Liver (tissue), 9 donors: ENCODE data around the gene DOCK1. TPM values are rescaled to one million over a fixed set of nuclear protein-coding genes. Genes with fewer than 3 reads are reported as not detected.

Experiments used
- DNase-seq: peaks from one replicate; pipeline ENCODE4 v3.0.0-alpha.2; 2017; ENCODE audit warnings: low spot score
- H3K27ac ChIP-seq, 2 donors: one replicate each; pipeline ENCODE4 v1.7.0; 2013; ENCODE audit warnings: inconsistent platforms in 2 of 2, low read length in 2 of 2, control low read depth in 1 of 2, low read depth in 1 of 2, mild to moderate bottlenecking in 1 of 2
- H3K27me3 ChIP-seq, 4 donors: one replicate each; pipeline versions ENCODE4 v1.6.1 to v1.7.0; 2013; ENCODE audit warnings: low read length in 3 of 4, inconsistent platforms in 1 of 4, mild to moderate bottlenecking in 1 of 4, moderate library complexity in 1 of 4; ENCODE audit not compliant: control insufficient read depth in 4 of 4, insufficient read depth in 4 of 4
- H3K36me3 ChIP-seq, 4 donors: one replicate each; pipeline versions ENCODE4 v1.6.1 to v1.7.0; 2013; ENCODE audit warnings: low read length in 3 of 4, mild to moderate bottlenecking in 3 of 4, low read depth in 1 of 4, moderate library complexity in 1 of 4; ENCODE audit not compliant: control insufficient read depth in 4 of 4, insufficient read depth in 3 of 4
- H3K4me1 ChIP-seq, 4 donors: one replicate each; pipeline versions ENCODE4 v1.6.1 to v1.7.0; 2013; ENCODE audit warnings: low read length in 3 of 4, mild to moderate bottlenecking in 3 of 4, moderate library complexity in 1 of 4; ENCODE audit not compliant: control insufficient read depth in 4 of 4, insufficient read depth in 4 of 4
- H3K4me3 ChIP-seq, 3 donors: one replicate each; pipeline versions ENCODE4 v1.6.1 to v1.7.0; 2013; ENCODE audit warnings: low read length in 3 of 3, control low read depth in 1 of 3, low read depth in 1 of 3, mild to moderate bottlenecking in 1 of 3
- H3K9ac ChIP-seq, 2 donors: one replicate each; pipeline ENCODE4 v1.7.0; 2013; ENCODE audit warnings: low read length in 2 of 2, mild to moderate bottlenecking in 2 of 2, moderate library complexity in 2 of 2, control low read depth in 1 of 2, low read depth in 1 of 2
- H3K9me3 ChIP-seq, 4 donors: one replicate each; pipeline versions ENCODE4 v1.6.1 to v1.7.0; 2013; ENCODE audit warnings: low read length in 3 of 4; ENCODE audit not compliant: control insufficient read depth in 4 of 4
- ATF3 ChIP-seq: IDR thresholded peaks from 2 replicates; pipeline ENCODE4 v1.6.1; 2016; ENCODE audit warnings: antibody characterized with exemption
- FOXA2 ChIP-seq: IDR thresholded peaks from 2 replicates; pipeline ENCODE4 v1.6.1; 2016; ENCODE audit warnings: antibody characterized with exemption
- HNF4A ChIP-seq, 2 donors: conservative IDR thresholded peaks; 2 replicates each; pipeline ENCODE4 v1.6.1; 2016; ENCODE audit warnings: antibody characterized with exemption in 2 of 2, mild to moderate bottlenecking in 2 of 2
- JUND ChIP-seq, 2 donors: IDR thresholded peaks; 2 replicates each; pipeline ENCODE4 v1.6.1; 2016; ENCODE audit warnings: antibody characterized with exemption in 2 of 2
- REST ChIP-seq: IDR thresholded peaks from 2 replicates; pipeline ENCODE4 v1.6.1; 2016; ENCODE audit warnings: antibody characterized with exemption, mild to moderate bottlenecking
- SP1 ChIP-seq: IDR thresholded peaks from 2 replicates; pipeline ENCODE4 v1.6.1; 2018; ENCODE audit warnings: antibody characterized with exemption, mild to moderate bottlenecking
- TAF1 ChIP-seq: conservative IDR thresholded peaks from 2 replicates; pipeline ENCODE4 v1.6.1; 2016; ENCODE audit warnings: antibody characterized with exemption, mild to moderate bottlenecking
- YY1 ChIP-seq: IDR thresholded peaks from 2 replicates; pipeline ENCODE4 v1.6.1; 2016; ENCODE audit warnings: antibody characterized with exemption, mild to moderate bottlenecking
- WGBS: extraction: QIAGEN DNeasy Blood & Tissue Kit; methylation state at CpG from one replicate; pipeline ENCODE4 v1.1.7; 2013; 5-methylcytosine and 5-hydroxymethylcytosine counted together
- polyA plus RNA-seq, 2 donors: library from polyadenylated mRNA; stranded (reverse) in 1 of 2; unstranded in 1 of 2; fragments of 200-250 nt in 1 of 2; fragments of >200 nt in 1 of 2; fragmentation: Nextera tagmentation in 1 of 2; extraction: Ambion mirVana in 1 of 2; gene quantifications; one replicate each; pipeline versions ENCODE4 v1.2.1 to v1.2.3, GENCODE V29; 2013 to 2015
- total RNA-seq, 2 donors: library from RNA; depleted of rRNA; stranded (reverse); fragments of >200 nt; gene quantifications; one replicate each; pipeline ENCODE4 v1.2.3, GENCODE V29; 2014
- TF ChIP-seq, protein P1 (sequence below): IDR thresholded peaks from 2 replicates; pipeline ENCODE4 v1.6.1; 2016; ENCODE audit warnings: antibody characterized with exemption
- TF ChIP-seq, protein P2 (sequence below): IDR thresholded peaks from 2 replicates; pipeline ENCODE4 v1.6.1; 2016; ENCODE audit warnings: antibody characterized with exemption
- TF ChIP-seq, protein P3 (sequence below): fragments of 150-350 bp; IDR thresholded peaks from 2 replicates; pipeline ENCODE4 v1.5.1; 2017; ENCODE audit warnings: improper control_type of control experiment, low read depth, low read length; ENCODE audit not compliant: missing input control
- donor health status: healthy.
- donor health status: healthy.
- donor health status: healthy.
- donor health status: healthy.
- donor health status: healthy.

Gene DOCK1
- total and polyA plus RNA-seq, 4 donors, result 3.8 to 28.8 (median 9.1) TPM

- 92% methylated on average over 3 of the region's 3 CpGs for WGBS
- H3K27ac ChIP-seq, result no peak overlapping the region
- H3K36me3 ChIP-seq, result peaks cover 4 to 16% (median 5%) of the 10 kb centered on the region in 4 donors
- DNase-seq, result no peak
- H3K27me3 ChIP-seq, result no peaks in the 10 kb centered on the region
- no peaks in the 10 kb centered on the region for H3K9me3 ChIP-seq
- H3K4me1 ChIP-seq, result no peaks in the 10 kb centered on the region
- no peak overlapping the region for H3K4me3 ChIP-seq
- H3K9ac ChIP-seq, result no peak overlapping the region
- TF ChIP-seq HNF4A (conservative IDR thresholded peaks at IDR 0.05), result no peak
- no peak for TF ChIP-seq JUND (IDR thresholded peaks at IDR 0.05)
- TF ChIP-seq, protein P1, sequence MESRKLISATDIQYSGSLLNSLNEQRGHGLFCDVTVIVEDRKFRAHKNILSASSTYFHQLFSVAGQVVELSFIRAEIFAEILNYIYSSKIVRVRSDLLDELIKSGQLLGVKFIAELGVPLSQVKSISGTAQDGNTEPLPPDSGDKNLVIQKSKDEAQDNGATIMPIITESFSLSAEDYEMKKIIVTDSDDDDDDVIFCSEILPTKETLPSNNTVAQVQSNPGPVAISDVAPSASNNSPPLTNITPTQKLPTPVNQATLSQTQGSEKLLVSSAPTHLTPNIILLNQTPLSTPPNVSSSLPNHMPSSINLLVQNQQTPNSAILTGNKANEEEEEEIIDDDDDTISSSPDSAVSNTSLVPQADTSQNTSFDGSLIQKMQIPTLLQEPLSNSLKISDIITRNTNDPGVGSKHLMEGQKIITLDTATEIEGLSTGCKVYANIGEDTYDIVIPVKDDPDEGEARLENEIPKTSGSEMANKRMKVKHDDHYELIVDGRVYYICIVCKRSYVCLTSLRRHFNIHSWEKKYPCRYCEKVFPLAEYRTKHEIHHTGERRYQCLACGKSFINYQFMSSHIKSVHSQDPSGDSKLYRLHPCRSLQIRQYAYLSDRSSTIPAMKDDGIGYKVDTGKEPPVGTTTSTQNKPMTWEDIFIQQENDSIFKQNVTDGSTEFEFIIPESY, result no peak
- no peak for TF ChIP-seq REST
Observed at GRCh38 chr10:127375461-127375860, 470.2 kb downstream of the DOCK1 start.

- TF ChIP-seq FOXA2 (no peak), TAF1 (no peak)
- TF ChIP-seq, protein P2, sequence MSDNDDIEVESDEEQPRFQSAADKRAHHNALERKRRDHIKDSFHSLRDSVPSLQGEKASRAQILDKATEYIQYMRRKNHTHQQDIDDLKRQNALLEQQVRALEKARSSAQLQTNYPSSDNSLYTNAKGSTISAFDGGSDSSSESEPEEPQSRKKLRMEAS, result no peak
- H3K36me3 ChIP-seq, result peaks cover 4 to 16% (median 5%) of the 10 kb centered on the region in 4 donors
- H3K9me3 ChIP-seq, result no peaks in the 10 kb centered on the region
- DNase-seq, result no peak
- no peak overlapping the region for H3K27ac ChIP-seq
- H3K4me3 ChIP-seq, result no peak overlapping the region
- WGBS, result 94% methylated on average over 2 of the region's 2 CpGs
- H3K27me3 ChIP-seq, result no peaks in the 10 kb centered on the region
- H3K9ac ChIP-seq, result no peak overlapping the region
- no peaks in the 10 kb centered on the region for H3K4me1 ChIP-seq
Observed at GRCh38 chr10:127376071-127376470, 470.8 kb downstream of the DOCK1 start.

DNA sequence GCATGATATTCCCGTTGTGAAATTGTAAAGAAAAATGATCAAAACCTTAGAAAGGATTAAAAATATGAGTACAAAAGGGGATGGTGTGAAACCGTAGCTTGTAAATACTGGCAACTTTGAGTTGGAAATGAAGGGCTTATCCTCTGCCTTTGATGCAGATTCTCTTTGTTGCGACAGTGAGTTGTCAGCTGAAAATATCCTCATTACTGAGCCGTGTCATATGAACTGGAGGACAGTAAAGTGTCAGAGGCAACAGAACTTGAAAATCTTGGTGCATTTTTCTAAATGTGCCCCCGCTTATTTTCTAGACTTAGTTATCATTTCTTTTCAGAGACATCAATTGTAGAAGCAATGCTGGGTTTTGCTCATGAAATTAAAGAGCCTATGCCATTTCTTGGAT, 473.4 kb downstream of the DOCK1 start:
- Histone ChIP-seq H3K4me3 (no peak overlapping the region), H3K9me3 (no peaks in the 10 kb centered on the region), H3K9ac (no peak overlapping the region), H3K4me1 (no peaks in the 10 kb centered on the region), H3K27ac (no peak overlapping the region), H3K36me3 (peaks cover 3 to 22% (median 8%) of the 10 kb centered on the region in 4 donors), H3K27me3 (no peaks in the 10 kb centered on the region)
- TF ChIP-seq, protein P3, sequence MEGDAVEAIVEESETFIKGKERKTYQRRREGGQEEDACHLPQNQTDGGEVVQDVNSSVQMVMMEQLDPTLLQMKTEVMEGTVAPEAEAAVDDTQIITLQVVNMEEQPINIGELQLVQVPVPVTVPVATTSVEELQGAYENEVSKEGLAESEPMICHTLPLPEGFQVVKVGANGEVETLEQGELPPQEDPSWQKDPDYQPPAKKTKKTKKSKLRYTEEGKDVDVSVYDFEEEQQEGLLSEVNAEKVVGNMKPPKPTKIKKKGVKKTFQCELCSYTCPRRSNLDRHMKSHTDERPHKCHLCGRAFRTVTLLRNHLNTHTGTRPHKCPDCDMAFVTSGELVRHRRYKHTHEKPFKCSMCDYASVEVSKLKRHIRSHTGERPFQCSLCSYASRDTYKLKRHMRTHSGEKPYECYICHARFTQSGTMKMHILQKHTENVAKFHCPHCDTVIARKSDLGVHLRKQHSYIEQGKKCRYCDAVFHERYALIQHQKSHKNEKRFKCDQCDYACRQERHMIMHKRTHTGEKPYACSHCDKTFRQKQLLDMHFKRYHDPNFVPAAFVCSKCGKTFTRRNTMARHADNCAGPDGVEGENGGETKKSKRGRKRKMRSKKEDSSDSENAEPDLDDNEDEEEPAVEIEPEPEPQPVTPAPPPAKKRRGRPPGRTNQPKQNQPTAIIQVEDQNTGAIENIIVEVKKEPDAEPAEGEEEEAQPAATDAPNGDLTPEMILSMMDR, result no peak
- TF ChIP-seq SP1 (no peak), YY1 (no peak), ATF3 (no peak)
- TF ChIP-seq, protein P1, result no peak
- WGBS, result 97% methylated on average over 5 of the region's 5 CpGs
- no peak for DNase-seq
